Fibroblast of lung (primary cell): ENCODE results near the gene PRKCA. TPM values are rescaled to one million over a fixed set of nuclear protein-coding genes. Genes with fewer than 3 reads are reported as not detected.
"Not testable (repeated sequence)": the region's sequence is repeated elsewhere in the genome, so short reads cannot be mapped to it uniquely, and the experiment has no call there.

Source experiments
- DNase-seq, 2 donors: peaks; one replicate each; pipeline versions ENCODE4 v3.0.0 to v3.0.0-alpha.2; 2010; ENCODE audit warnings: low read depth in 2 of 2
- H2AFZ ChIP-seq: 2 replicates; pipeline ENCODE4 v1.5.1; 2012; ENCODE audit warnings: low read length, control low read depth, inconsistent platforms
- H3K27ac ChIP-seq: 2 replicates; pipeline ENCODE4 v1.5.1; 2011; ENCODE audit warnings: low read length, control low read depth; ENCODE audit not compliant: insufficient read depth
- H3K27me3 ChIP-seq: 2 replicates; pipeline ENCODE4 v1.5.1; 2011; ENCODE audit warnings: mild to moderate bottlenecking, low read length; ENCODE audit not compliant: control insufficient read depth, insufficient read depth
- H3K36me3 ChIP-seq: 2 replicates; pipeline ENCODE4 v1.5.1; 2011; ENCODE audit warnings: low read length; ENCODE audit not compliant: control insufficient read depth, insufficient read depth
- H3K4me1 ChIP-seq: 2 replicates; pipeline ENCODE4 v1.5.1; 2011; ENCODE audit warnings: low read length; ENCODE audit not compliant: control insufficient read depth, insufficient read depth; ENCODE audit errors: extremely low read depth
- H3K4me2 ChIP-seq: 2 replicates; pipeline ENCODE4 v1.5.1; 2011; ENCODE audit warnings: low read length, control low read depth; ENCODE audit not compliant: insufficient read depth; ENCODE audit errors: extremely low read depth
- H3K4me3 ChIP-seq, 4 experiments: fragments of 200-600 bp in 1 of 4; sonication (generic) in 1 of 4; replicated peaks in 1 of 4; 2 replicates each; pipeline ENCODE4 v1.5.1; 2011 to 2016; ENCODE audit warnings: low read length in 4 of 4, low read depth in 3 of 4, mild to moderate bottlenecking in 3 of 4, control low read depth in 2 of 4, inconsistent platforms in 1 of 4, mixed read lengths in 1 of 4; ENCODE audit not compliant: insufficient read depth in 1 of 4; ENCODE audit errors: control extremely low read depth in 1 of 4
- H3K79me2 ChIP-seq: 2 replicates; pipeline ENCODE4 v1.5.1; 2012; ENCODE audit warnings: mild to moderate bottlenecking, low read length, inconsistent platforms; ENCODE audit not compliant: control insufficient read depth, insufficient read depth
- H3K9ac ChIP-seq: 2 replicates; pipeline ENCODE4 v1.5.1; 2011; ENCODE audit warnings: mild to moderate bottlenecking, low read length, control low read depth; ENCODE audit not compliant: insufficient read depth
- H3K9me3 ChIP-seq: 2 replicates; pipeline ENCODE4 v1.5.1; 2012; ENCODE audit warnings: low read depth, low read length; ENCODE audit not compliant: control insufficient read depth, insufficient read depth
- H4K20me1 ChIP-seq: 2 replicates; pipeline ENCODE4 v1.5.1; 2011; ENCODE audit warnings: low read length; ENCODE audit not compliant: control insufficient read depth, insufficient read depth; ENCODE audit errors: extremely low read depth
- CTCF ChIP-seq, 2 donors: IDR thresholded peaks in 1 of 2; conservative IDR thresholded peaks in 1 of 2; 1 replicate in 1 of 2; 2 replicates in 1 of 2; pipeline ENCODE4 v1.5.1; 2011 to 2012; ENCODE audit warnings: low read length in 2 of 2, control low read depth in 1 of 2, inconsistent platforms in 1 of 2, low read depth in 1 of 2, mild to moderate bottlenecking in 1 of 2
- EZH2 ChIP-seq: IDR thresholded peaks from 2 replicates; pipeline ENCODE4 v1.5.1; 2012; ENCODE audit warnings: low read length, control low read depth, mild to moderate bottlenecking; ENCODE audit errors: missing control alignments
- polyA minus RNA-seq: library from RNA; depleted of rRNA, polyadenylated mRNA; stranded (reverse); fragments of >200 nt; gene quantifications from 2 replicates; pipeline ENCODE4 v1.2.3, GENCODE V29; 2011; ENCODE audit warnings: low replicate concordance
- polyA plus RNA-seq, 2 donors: library from polyadenylated mRNA; depleted of rRNA in 1 of 2; stranded (reverse) in 1 of 2; unstranded in 1 of 2; fragments of >200 nt; gene quantifications; 2 replicates each; pipeline ENCODE4 v1.2.1, GENCODE V29; 2011 to 2012; ENCODE audit warnings: missing spikeins in 1 of 2
- total RNA-seq: library from RNA; depleted of rRNA; stranded (reverse); fragments of >200 nt; gene quantifications from 2 replicates; pipeline ENCODE4 v1.2.1, GENCODE V29; 2014

PRKCA gene
- total RNA-seq: 14.6 and 34.0 TPM in 2 replicates
- 46.3 and 74.2 TPM in 2 replicates for polyA plus RNA-seq
- 25.2 and 45.4 TPM in 2 replicates for polyA plus RNA-seq (2012)
- polyA minus RNA-seq: 105 and 147 TPM in 2 replicates

GRCh38 chr17:66301864-66302741, at the start of gene PRKCA:
PRKCA (plus strand) TSS chr17:66302613.
- Histone ChIP-seq H3K4me3 (peak within 1 kb of the TSS; percentile 66 to 89 (median 86)), H3K27ac (peak within 1 kb of the TSS; percentile 73), H3K27me3 (no peaks in the 10 kb centered on the region), H3K79me2 (peaks cover 47% of the 10 kb centered on the region), H3K9ac (peak within 1 kb of the TSS; percentile 76), H3K9me3 (no peaks in the 10 kb centered on the region), H2AFZ (peak within 1 kb of the TSS; percentile 31), H3K4me2 (peak within 1 kb of the TSS; percentile 93), H4K20me1 (no peaks in the 10 kb centered on the region), H3K4me1 (peaks cover 2% of the 10 kb centered on the region), H3K36me3 (no peaks in the 10 kb centered on the region)
- peak; percentile 72 to 74 for DNase-seq
- TF ChIP-seq EZH2: no peak
- TF ChIP-seq CTCF (conservative IDR thresholded peaks at IDR 0.05 in 1 of 2, IDR thresholded peaks at IDR 0.05 in 1 of 2; ENCODE audit: low read depth in 1 of 2, low read length in 2 of 2): no peak

- not testable (repeated sequence) for H3K4me3 ChIP-seq, H2AFZ ChIP-seq, DNase-seq, H3K9me3 ChIP-seq, H3K4me1 ChIP-seq, H3K27me3 ChIP-seq, H3K27ac ChIP-seq, H3K9ac ChIP-seq, H3K36me3 ChIP-seq, H3K4me2 ChIP-seq, H3K79me2 ChIP-seq, H4K20me1 ChIP-seq
Measured at GRCh38 chr17:66253458-66253857, 49.0 kb upstream of the PRKCA start.

GRCh38 chr17:66255112-66255511, 47.3 kb upstream of the PRKCA start:
- H3K4me3 ChIP-seq: no peak overlapping the region
- no peaks in the 10 kb centered on the region for H3K27me3 ChIP-seq
- H2AFZ ChIP-seq: no peak overlapping the region
- no peaks in the 10 kb centered on the region for H3K4me1 ChIP-seq
- no peaks in the 10 kb centered on the region for H3K36me3 ChIP-seq
- no peak overlapping the region for H3K4me2 ChIP-seq
- no peaks in the 10 kb centered on the region for H3K79me2 ChIP-seq
- H4K20me1 ChIP-seq: no peaks in the 10 kb centered on the region
- H3K9me3 ChIP-seq: no peaks in the 10 kb centered on the region
- H3K9ac ChIP-seq: no peak overlapping the region
- H3K27ac ChIP-seq: no peak overlapping the region
- peak; percentile 72 to 89 for DNase-seq
- TF ChIP-seq EZH2 (no peak), CTCF (conservative IDR thresholded peaks at IDR 0.05 in 1 of 2, IDR thresholded peaks at IDR 0.05 in 1 of 2; ENCODE audit: low read depth in 1 of 2, low read length in 2 of 2) (peak; percentile 79 to 83)
